Inferior parietal cortex (tissue), 1 donor: Measurements from ENCODE around the gene ITSN2.
"Not testable (repeated sequence)": the region's sequence is repeated elsewhere in the genome, so short reads cannot be mapped to it uniquely, and the experiment has no call there.

Experiments used
- DNase-seq: peaks from one replicate; pipeline ENCODE4 v3.0.0-alpha.2; 2016; ENCODE audit errors: extremely low spot score

Gene ITSN2

GRCh38 chr2:24214880-24215279 lies 145.5 kb downstream of the ITSN2 start:
- DNase-seq: no peak

GRCh38 chr2:24211408-24211807 lies 148.9 kb downstream of the ITSN2 start:
- DNase-seq: no peak

DNA sequence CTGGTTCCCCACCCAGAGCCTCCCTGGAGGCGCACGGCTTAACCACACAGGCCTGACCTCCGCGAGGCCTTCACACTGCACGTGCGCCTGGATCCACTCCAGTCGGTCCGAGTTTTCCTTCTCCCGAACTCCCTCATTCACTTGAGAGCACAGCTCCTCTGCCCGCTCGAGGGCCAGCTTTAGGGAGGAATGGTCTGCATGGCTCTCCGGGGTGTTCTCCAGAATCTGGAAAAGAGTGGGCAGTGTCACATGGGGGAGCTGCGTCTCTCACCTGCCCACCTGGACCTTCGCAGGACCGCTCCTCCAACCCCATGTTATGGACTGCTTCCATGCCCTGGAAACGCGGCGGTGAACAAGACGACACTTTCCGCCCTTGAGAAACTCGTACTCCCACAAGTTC lies 149.6 kb downstream of the ITSN2 start:
- DNase-seq: no peak

- no peak for DNase-seq
Observed at GRCh38 chr2:24210106-24210455, 150.3 kb downstream of the ITSN2 start.

DNA sequence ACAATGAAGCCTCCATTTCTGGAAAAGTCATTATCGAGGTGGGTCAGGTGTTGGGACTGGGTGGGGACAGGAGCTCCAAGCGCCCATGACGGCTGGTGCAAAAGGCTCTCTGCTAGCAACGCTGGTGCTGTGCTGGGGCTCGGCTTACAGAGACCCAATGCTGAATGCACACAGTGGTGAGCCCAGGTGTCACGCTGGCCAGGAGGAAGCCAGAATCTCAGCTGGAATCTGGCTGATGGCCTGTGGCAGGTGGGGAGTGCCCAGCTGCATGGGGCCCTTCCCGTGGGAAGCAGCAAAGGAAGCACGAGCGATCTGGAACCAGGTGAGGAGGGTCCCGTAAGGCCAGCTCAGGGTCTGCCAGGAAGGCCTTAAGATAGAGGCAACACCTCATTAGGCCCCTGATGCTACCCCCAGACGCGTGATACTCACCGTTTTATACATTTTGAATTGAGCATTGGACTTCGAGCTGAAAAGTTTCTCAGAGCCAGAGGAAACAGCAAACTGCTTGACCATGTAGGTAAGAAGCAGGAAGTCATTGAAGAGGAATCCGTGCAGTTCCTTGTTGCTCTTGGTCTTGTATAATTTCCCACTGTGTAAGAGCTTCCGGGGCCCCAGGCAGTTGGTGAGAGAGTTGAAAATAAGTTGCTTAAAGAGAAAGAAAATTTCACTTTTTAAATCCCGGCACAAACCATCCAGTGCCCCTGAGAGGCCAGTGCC lies 150.8 kb downstream of the ITSN2 start:
- no peak for DNase-seq

GRCh38 chr2:24208490-24208889 lies 151.8 kb downstream of the ITSN2 start:
- no peak for DNase-seq

- DNase-seq: no peak
Observed at GRCh38 chr2:24207359-24207758, 153.0 kb downstream of the ITSN2 start.

- DNase-seq: no peak
Observed at GRCh38 chr2:24206714-24207113, 153.6 kb downstream of the ITSN2 start.

DNA sequence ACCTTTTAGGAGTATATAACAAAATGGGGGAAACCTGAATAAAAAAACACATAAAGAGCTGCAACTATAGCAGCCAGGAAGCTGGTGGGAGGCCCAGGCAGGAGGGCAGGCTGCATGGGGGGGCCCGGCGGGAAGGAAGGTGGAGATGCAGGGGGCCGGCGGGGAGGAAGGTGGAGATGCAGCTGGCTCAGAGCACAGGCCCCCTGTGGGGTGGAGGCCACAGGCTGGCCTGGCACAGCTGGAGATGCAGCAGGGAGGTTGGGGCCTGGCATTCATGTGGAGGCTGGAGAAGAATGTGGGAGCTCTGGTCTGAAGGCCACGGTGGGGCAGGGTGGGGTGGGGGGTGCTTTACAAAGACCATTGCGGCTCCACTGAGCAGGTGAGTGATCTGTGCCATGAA lies 154.1 kb downstream of the ITSN2 start:
- DNase-seq: no peak

GRCh38 chr2:24205131-24205530 lies 155.2 kb downstream of the ITSN2 start:
- no peak for DNase-seq

- no peak for DNase-seq
Observed at GRCh38 chr2:24204505-24204904, 155.8 kb downstream of the ITSN2 start.

- no peak for DNase-seq
Observed at GRCh38 chr2:24203787-24204150, 156.6 kb downstream of the ITSN2 start.

DNA sequence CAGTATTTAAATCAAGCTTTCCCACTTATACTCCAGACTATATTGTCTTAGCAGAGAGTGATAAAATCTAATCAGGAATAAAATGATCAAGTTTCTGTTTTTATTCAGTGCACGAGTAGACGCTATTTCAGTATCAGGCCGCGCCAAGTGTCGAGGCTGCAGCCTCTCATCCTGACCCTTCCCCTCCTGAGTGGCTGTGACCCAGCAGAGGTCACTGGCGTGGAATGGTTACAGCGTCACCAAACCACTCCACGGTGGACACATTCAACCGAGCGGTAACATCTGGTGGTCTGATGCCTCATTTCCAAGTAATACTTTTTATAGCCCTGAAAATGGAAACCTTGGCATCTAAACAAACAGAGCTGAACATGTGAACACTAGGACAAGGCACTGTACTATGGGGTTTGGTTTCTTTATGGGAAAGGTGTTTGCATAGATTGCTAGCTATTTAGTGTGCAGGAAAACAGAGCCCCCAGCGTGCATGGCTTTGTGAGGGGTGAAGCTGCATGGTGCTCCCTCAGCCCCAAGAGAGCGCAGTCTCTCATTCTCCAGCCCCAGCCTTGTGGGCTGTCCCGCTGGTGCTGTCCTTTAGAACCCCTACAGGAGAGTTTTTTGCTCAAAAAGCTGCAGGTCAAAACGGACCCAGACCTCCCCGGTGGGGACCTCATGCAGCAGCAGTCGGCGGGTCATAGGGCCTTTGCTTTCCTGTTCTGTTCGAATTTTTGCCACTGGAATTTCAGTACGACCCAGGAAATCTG lies 157.1 kb downstream of the ITSN2 start:
- DNase-seq: no peak

DNA sequence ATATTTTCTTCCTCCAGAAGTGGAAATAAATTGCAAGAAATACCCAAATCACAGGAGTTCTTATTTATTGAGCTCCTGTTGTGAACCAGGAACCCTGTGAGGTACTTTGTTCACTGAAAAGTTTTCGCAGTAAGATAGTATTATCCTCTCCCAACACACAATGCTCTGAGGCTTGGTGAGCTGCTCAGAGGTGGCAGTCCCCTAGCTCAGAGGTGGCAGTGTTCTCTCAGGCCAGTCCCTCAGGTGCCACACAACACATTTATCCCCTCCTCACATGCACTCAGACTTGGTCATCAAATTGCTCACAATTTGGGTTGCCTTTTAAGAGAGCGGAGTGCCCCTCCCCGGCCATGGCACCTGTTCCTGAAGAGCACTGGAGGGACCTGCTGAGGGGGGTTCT lies 159.5 kb downstream of the ITSN2 start:
- DNase-seq: no peak

DNA sequence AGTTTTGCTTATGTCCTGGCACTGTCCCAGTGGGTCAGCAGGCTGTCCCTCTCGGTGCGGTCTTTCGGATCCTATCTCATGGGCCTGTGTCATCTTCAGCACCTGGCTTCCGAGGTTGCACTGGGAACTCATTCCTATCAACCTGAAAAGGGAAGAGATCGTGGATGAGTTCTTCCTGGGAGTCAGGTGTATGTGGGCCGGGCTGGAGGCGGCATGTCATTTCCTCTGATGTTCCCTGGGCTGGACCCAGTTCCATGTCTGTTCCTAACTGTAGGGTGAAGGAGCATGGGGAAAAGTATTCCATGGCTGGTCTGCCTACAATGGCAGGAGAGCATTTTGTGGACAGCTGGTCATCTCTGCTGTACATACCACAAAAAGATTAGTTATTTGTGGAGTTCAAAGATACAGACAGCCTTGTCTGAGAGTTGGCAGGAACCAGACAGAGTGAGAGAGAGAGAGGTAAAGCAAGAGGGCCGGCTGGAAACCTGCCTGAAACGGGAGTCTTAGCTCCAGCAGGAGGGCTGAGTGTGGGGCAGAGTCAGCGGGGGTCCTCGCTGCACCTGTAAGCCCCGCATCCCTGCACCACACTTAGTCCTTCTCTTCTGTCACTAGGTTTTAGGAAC lies 160.3 kb downstream of the ITSN2 start:
- DNase-seq: no peak

- not testable (repeated sequence) for DNase-seq
Observed at GRCh38 chr2:24197213-24197612, 163.1 kb downstream of the ITSN2 start.

DNA sequence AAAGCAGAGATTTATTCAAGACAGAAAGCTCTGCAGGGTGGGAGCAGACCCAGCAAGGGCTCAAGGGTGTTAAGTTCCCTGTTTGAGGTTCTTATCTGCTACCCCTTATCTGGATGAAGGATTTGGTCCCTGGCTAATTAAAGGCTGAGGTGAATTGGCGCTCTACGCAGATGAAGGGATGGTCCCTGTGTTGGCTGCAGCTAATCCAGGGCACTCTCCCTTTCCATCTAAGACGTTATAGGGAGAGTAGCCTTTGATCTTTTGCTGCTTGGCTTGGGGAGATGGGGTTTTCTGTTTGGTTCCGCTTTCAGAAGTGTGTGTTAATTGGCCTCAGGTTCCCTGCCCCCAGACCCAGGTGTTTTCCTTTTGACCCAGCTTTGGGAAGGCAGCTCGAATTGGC lies 168.5 kb downstream of the ITSN2 start:
- DNase-seq: no peak

GRCh38 chr2:24191156-24191555 lies 169.2 kb downstream of the ITSN2 start:
- no peak for DNase-seq

- DNase-seq: no peak
Observed at GRCh38 chr2:24190503-24190902, 169.8 kb downstream of the ITSN2 start.

- DNase-seq: no peak
Observed at GRCh38 chr2:24189551-24189950, 170.8 kb downstream of the ITSN2 start.

GRCh38 chr2:24183366-24184069 lies 176.8 kb downstream of the ITSN2 start:
- DNase-seq: no peak

GRCh38 chr2:24182507-24182906 lies 177.8 kb downstream of the ITSN2 start:
- DNase-seq: no peak

DNA sequence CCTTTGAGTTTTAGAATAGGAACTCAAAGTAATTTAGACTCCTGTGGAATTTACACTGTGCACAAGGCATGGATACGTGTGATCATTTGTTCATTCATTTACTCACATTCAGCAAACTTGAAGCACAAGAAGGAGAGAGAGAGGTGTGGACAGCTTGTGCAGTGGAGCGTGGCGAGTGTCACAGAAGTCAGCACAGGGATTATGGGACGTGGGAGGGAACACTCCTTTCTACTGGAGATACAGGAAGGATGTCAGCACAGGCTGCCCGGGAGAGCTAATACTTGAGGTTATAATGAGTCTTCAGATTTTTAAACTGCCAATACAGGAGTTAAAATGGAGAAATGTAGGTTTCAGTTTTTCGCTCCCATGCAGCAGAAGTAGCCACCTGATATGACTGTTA lies 178.5 kb downstream of the ITSN2 start:
- no peak for DNase-seq
